ENCODE results near the gene ASTN2. TPM values are rescaled to one million over a fixed set of nuclear protein-coding genes. Genes with fewer than 3 reads are reported as not detected.

Gene ASTN2
- total and polyA plus RNA-seq, 9 donors: 1.8 to 6.4 (median 3.2) TPM

DNA sequence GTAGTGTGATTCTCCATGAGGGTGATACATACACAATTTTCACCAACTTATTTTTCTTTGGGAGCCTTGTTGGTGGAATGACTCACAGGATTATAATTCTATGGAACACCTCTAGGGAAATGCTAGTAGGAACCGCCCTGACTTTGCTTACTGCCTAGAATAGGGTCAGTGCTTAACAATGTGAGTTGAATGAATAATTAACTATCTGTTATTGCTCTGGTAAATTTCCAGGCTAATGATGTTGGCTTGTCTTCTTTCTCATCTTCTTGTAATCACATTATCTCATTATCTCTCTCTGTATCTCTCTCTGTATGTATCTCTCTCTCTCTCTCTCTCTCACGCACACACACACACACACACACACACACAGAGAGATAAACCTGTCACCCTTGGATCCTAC, 436.7 kb downstream of the ASTN2 start:
- TF ChIP-seq POLR2A (IDR thresholded peaks at IDR 0.05) (no peak), EP300 (IDR thresholded peaks at IDR 0.05) (no peak)
- TF ChIP-seq, protein P1, sequence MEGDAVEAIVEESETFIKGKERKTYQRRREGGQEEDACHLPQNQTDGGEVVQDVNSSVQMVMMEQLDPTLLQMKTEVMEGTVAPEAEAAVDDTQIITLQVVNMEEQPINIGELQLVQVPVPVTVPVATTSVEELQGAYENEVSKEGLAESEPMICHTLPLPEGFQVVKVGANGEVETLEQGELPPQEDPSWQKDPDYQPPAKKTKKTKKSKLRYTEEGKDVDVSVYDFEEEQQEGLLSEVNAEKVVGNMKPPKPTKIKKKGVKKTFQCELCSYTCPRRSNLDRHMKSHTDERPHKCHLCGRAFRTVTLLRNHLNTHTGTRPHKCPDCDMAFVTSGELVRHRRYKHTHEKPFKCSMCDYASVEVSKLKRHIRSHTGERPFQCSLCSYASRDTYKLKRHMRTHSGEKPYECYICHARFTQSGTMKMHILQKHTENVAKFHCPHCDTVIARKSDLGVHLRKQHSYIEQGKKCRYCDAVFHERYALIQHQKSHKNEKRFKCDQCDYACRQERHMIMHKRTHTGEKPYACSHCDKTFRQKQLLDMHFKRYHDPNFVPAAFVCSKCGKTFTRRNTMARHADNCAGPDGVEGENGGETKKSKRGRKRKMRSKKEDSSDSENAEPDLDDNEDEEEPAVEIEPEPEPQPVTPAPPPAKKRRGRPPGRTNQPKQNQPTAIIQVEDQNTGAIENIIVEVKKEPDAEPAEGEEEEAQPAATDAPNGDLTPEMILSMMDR (IDR thresholded peaks at IDR 0.05): no peak
- no peaks in the 10 kb centered on the region for H3K4me1 ChIP-seq (ENCODE audit: insufficient read depth)
- H3K9me3 ChIP-seq: no peaks in the 10 kb centered on the region
- no peak for DNase-seq
- no peaks in the 10 kb centered on the region for H3K36me3 ChIP-seq
- H3K4me3 ChIP-seq: no peak overlapping the region
- intact Hi-C loops (cut with DNase I): no loop called here
- 71 to 88% (median 87%) methylated on average over 2 of the region's 2 CpGs for WGBS, 3 donors
- H3K27ac ChIP-seq: no peak overlapping the region
- no peaks in the 10 kb centered on the region for H3K27me3 ChIP-seq

DNA sequence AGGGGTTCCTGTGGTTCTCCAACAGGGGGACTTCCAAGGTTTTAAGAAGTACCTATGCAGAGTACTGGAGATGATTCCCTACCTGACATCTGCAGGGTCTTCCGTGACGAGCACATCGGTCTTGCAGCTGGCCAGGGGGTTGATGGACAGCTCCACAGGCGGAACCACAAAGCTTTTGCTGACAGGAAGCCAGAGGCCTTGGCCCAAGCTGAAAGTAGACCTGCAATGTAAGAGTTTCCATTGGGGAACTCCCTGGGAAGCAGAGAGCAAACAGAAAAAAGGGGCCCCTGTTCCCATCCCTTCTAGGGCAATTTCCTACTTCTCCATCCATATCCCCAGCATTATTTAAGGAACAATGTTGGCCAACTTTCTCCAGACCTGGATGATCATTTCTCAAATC, 439.7 kb downstream of the ASTN2 start:
- intact Hi-C loops (cut with DNase I): no loop called here
- no peak overlapping the region for H3K27ac ChIP-seq
- H3K4me1 ChIP-seq (ENCODE audit: insufficient read depth): no peaks in the 10 kb centered on the region
- WGBS, 3 donors: 81 to 85% (median 83%) methylated on average over 4 of the region's 4 CpGs
- DNase-seq: no peak
- TF ChIP-seq, protein P1 (IDR thresholded peaks at IDR 0.05): no peak
- TF ChIP-seq POLR2A (IDR thresholded peaks at IDR 0.05): no peak
- H3K9me3 ChIP-seq: no peaks in the 10 kb centered on the region
- no peaks in the 10 kb centered on the region for H3K36me3 ChIP-seq
- H3K4me3 ChIP-seq: no peak overlapping the region
- no peaks in the 10 kb centered on the region for H3K27me3 ChIP-seq

DNA sequence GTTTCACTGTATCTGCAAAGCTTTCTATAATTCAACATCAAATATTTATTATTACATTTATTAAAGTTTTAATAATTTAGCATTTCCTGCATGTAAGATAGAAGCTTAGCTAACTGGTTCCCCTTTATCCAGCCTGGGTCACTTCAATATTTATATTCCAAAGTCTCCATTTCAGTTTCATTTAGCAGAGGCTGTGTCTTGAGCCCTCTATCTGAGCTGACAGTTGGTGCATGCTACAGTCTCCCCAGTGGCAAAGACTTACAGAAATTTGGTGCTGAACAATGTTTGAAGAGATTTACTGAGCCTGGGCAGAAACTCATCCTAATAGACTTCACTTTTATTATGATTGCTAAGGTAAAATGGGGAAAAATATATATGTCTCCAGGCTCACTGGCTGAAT, 448.7 kb downstream of the ASTN2 start:
- no peak for DNase-seq
- Histone ChIP-seq H3K27me3 (no peaks in the 10 kb centered on the region), H3K4me1 (ENCODE audit: insufficient read depth) (no peaks in the 10 kb centered on the region), H3K27ac (no peak overlapping the region), H3K36me3 (no peaks in the 10 kb centered on the region), H3K4me3 (no peak overlapping the region), H3K9me3 (no peaks in the 10 kb centered on the region)
- intact Hi-C loops (cut with DNase I): no loop called here
- TF ChIP-seq POLR2A (IDR thresholded peaks at IDR 0.05) (no peak), EP300 (IDR thresholded peaks at IDR 0.05) (no peak)

DNA sequence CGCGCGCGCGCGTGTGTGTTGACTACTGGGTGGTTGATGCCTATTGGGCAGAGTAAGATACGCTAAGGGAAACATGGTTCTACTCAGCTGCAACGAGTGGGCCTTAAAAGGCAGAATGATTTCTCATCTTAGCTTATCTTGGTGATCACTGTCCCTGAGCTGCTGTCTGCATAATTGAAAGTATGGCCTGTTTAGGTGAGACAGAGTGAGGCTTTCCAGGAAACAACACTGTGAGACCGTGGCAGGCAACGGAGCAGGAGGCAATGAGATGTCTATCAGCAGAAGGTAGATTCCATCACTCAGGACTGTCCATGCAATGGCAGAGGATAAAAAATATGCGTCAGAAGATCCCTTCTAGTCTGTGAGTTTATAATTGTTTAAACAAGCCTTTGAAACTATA, 450.6 kb downstream of the ASTN2 start:
- WGBS, 3 donors: 90 to 92% (median 91%) methylated on average over 11 of the region's 11 CpGs
- no peak overlapping the region for H3K4me3 ChIP-seq
- H3K4me1 ChIP-seq (ENCODE audit: insufficient read depth): no peaks in the 10 kb centered on the region
- intact Hi-C loops (cut with DNase I): no loop called here
- no peaks in the 10 kb centered on the region for H3K9me3 ChIP-seq
- no peak overlapping the region for H3K27ac ChIP-seq
- H3K27me3 ChIP-seq: no peaks in the 10 kb centered on the region
- H3K36me3 ChIP-seq: no peaks in the 10 kb centered on the region
- TF ChIP-seq, protein P1 (IDR thresholded peaks at IDR 0.05): no peak
- TF ChIP-seq EP300 (IDR thresholded peaks at IDR 0.05) (no peak), POLR2A (IDR thresholded peaks at IDR 0.05) (no peak)
- no peak for DNase-seq

DNA sequence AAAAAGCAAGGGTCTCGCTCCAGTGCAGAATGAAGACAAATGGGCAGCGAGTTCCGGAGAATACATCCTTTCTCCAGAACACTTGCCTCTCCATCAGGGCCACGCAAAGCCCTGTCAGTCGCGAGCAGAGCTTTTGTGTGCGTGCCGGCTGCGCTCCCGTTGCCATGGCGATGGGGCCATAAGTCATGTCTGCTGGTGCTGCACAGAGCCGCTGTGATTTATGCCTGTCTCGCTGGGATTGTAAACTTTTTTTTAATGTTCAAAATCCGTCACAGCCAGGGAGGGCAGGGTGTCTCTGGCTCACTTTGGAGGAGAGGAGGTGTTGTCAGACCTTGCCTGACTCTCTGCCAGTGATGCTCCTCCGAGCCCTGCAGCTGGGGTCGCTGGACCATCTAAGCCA, 455.0 kb downstream of the ASTN2 start:
- H3K27ac ChIP-seq: no peak overlapping the region
- H3K4me1 ChIP-seq (ENCODE audit: insufficient read depth): no peaks in the 10 kb centered on the region
- no peak for TF ChIP-seq POLR2A (IDR thresholded peaks at IDR 0.05)
- TF ChIP-seq EP300 (IDR thresholded peaks at IDR 0.05): no peak
- TF ChIP-seq, protein P1 (IDR thresholded peaks at IDR 0.05): no peak
- WGBS, 3 donors: 36 to 45% (median 41%) methylated on average over 16 of the region's 16 CpGs
- DNase-seq: no peak
- H3K4me3 ChIP-seq: no peak overlapping the region
- no peaks in the 10 kb centered on the region for H3K27me3 ChIP-seq
- intact Hi-C loops (cut with DNase I): no loop called here
- no peaks in the 10 kb centered on the region for H3K9me3 ChIP-seq
- no peaks in the 10 kb centered on the region for H3K36me3 ChIP-seq
